B cell (primary cell): Measurements from ENCODE around the gene GALNT6.

Experiments used
- CTCF ChIP-seq: fragments of 200-600 bp; IDR thresholded peaks from one replicate; pipeline ENCODE4 v1.8.0; 2022; ENCODE audit warnings: antibody characterized with exemption, mild to moderate bottlenecking
- EZH2 ChIP-seq: IDR thresholded peaks from 2 replicates; pipeline ENCODE4 v1.6.1; 2012; ENCODE audit warnings: borderline replicate concordance, low read depth, mild to moderate bottlenecking, moderate library complexity, low read length; ENCODE audit not compliant: insufficient read depth, poor library complexity, severe bottlenecking

- TF ChIP-seq CTCF, result no peak
- no peak for TF ChIP-seq EZH2
These were observed 3.0 kb downstream of the GALNT6 start for GRCh38 chr12:51388069-51388799.
